K562 (cell line): ENCODE results near the gene IQCN. TPM values are rescaled to one million over a fixed set of nuclear protein-coding genes. Genes with fewer than 3 reads are reported as not detected.

Experiments used
- CTBP1 ChIP-seq: fragments of 450-650 bp; IDR thresholded peaks from 2 replicates; pipeline ENCODE4 v1.6.1; 2016; ENCODE audit warnings: borderline replicate concordance
- ELF4 ChIP-seq: fragments of 450-650 bp; formaldehyde crosslinking; IDR thresholded peaks from 2 replicates; pipeline ENCODE4 v1.4.0; 2022; ENCODE audit warnings: missing genetic modification characterization
- GATAD2A ChIP-seq: fragments of 450-650 bp; IDR thresholded peaks from 2 replicates; pipeline ENCODE4 v1.6.1; 2017
- IRF2 ChIP-seq: sonication (generic); formaldehyde crosslinking; IDR thresholded peaks from 2 replicates; pipeline ENCODE4 v1.8.1; 2022; ENCODE audit warnings: mild to moderate bottlenecking, missing genetic modification reagents
- MTA2 ChIP-seq: fragments of 450-650 bp; IDR thresholded peaks from 2 replicates; pipeline ENCODE4 v1.6.1; 2016; ENCODE audit warnings: low read depth
- NFYB ChIP-seq: IDR thresholded peaks from 2 replicates; pipeline ENCODE4 v1.6.1; 2011; ENCODE audit warnings: mild to moderate bottlenecking, moderate library complexity; ENCODE audit not compliant: insufficient read length; ENCODE audit errors: extremely low read depth
- PHF21A ChIP-seq: fragments of 450-650 bp; IDR thresholded peaks from 2 replicates; pipeline ENCODE4 v1.6.1; 2017; ENCODE audit warnings: low read depth, borderline replicate concordance
- PHF8 ChIP-seq: fragments of 200-600 bp; sonication (generic); IDR thresholded peaks from 2 replicates; pipeline ENCODE4 v1.6.1; 2012; ENCODE audit warnings: mixed run types, mild to moderate bottlenecking, inconsistent platforms, low read length, moderate library complexity, borderline replicate concordance
- PHTF2 ChIP-seq: fragments of 250-450 bp; sonication (Bioruptor Pico); IDR thresholded peaks from 2 replicates; pipeline ENCODE4 v1.5.0; 2021; ENCODE audit warnings: mild to moderate bottlenecking
- PYGO2 ChIP-seq: fragments of 450-650 bp; IDR thresholded peaks from 2 replicates; pipeline ENCODE4 v1.6.1; 2016; ENCODE audit warnings: mild to moderate bottlenecking, missing genetic modification characterization, moderate library complexity, missing compliant biosample characterization
- RAD21 ChIP-seq, 2 experiments: fragments of 250-450 bp in 1 of 2; fragments of 450-650 bp in 1 of 2; sonication (Bioruptor Pico) in 1 of 2; formaldehyde crosslinking in 1 of 2; IDR thresholded peaks in 1 of 2; conservative IDR thresholded peaks in 1 of 2; 2 replicates each; pipeline versions ENCODE4 v1.4.0 to v1.8.0; 2020 to 2022; ENCODE audit warnings: mild to moderate bottlenecking in 2 of 2, moderate library complexity in 1 of 2
- SETDB1 ChIP-seq: IDR thresholded peaks from one replicate; pipeline ENCODE4 v1.6.1; 2012; ENCODE audit warnings: low read length, control low read depth, inconsistent platforms
- SMARCA4 ChIP-seq: fragments of 450-650 bp; IDR thresholded peaks from 2 replicates; pipeline ENCODE4 v1.6.1; 2016
- STAT5A ChIP-seq: IDR thresholded peaks from 2 replicates; pipeline ENCODE4 v1.6.1; 2012; ENCODE audit warnings: low read length, inconsistent platforms, borderline replicate concordance
- YY1 ChIP-seq, 3 experiments: IDR thresholded peaks; 2 replicates each; pipeline ENCODE4 v1.6.1; 2011; ENCODE audit warnings: low read length in 2 of 3, mild to moderate bottlenecking in 2 of 3, moderate library complexity in 2 of 3, borderline replicate concordance in 1 of 3, control low read depth in 1 of 3, low read depth in 1 of 3; ENCODE audit not compliant: insufficient read depth in 3 of 3, insufficient replicate concordance in 2 of 3, control insufficient read depth in 1 of 3, insufficient read length in 1 of 3; ENCODE audit errors: extremely low read depth in 1 of 3
- ZFP91 ChIP-seq: sonication (generic); formaldehyde crosslinking; IDR thresholded peaks from 2 replicates; pipeline ENCODE4 v1.8.0; 2022; ENCODE audit warnings: mild to moderate bottlenecking, missing genetic modification reagents
- ZNF511 ChIP-seq: sonication (generic); formaldehyde crosslinking; IDR thresholded peaks from 2 replicates; pipeline ENCODE4 v1.8.0; 2022; ENCODE audit warnings: mild to moderate bottlenecking, missing genetic modification reagents
- ZNF707 ChIP-seq: fragments of 250-450 bp; sonication (Bioruptor Pico); conservative IDR thresholded peaks from 2 replicates; pipeline ENCODE4 v1.8.0; 2022; ENCODE audit warnings: inconsistent platforms, mild to moderate bottlenecking, moderate library complexity
- polyA plus RNA-seq, 8 experiments: library from polyadenylated mRNA; depleted of rRNA in 4 of 8; stranded (reverse) in 5 of 8; unstranded in 3 of 8; fragments of >200 nt; fragmentation: Nextera tagmentation in 2 of 8; fragmentation: Illumina TruSeq in 1 of 8; extraction: Ambion mirVana in 2 of 8; extraction: Trizol in 1 of 8; gene quantifications; 2 replicates each; pipeline versions ENCODE4 v1.2.1 to v1.2.3, GENCODE V29; 2011 to 2014; ENCODE audit warnings: inconsistent platforms in 1 of 8, missing spikeins in 1 of 8
- total RNA-seq, 7 experiments: library from RNA; depleted of rRNA in 6 of 7; stranded (reverse); fragments of >200 nt in 6 of 7; fragmentation: Illumina TruSeq in 2 of 7; extraction: Trizol in 2 of 7; gene quantifications; 2 replicates each; pipeline versions ENCODE4 v1.2.1 to v1.2.3, GENCODE V29; 2011 to 2021; ENCODE audit warnings: low replicate concordance in 1 of 7
- TF ChIP-seq, protein P1 (sequence below): fragments of 200-800 bp; sonication (Bioruptor generic); IDR thresholded peaks from 2 replicates; pipeline ENCODE4 v1.6.1; 2017; ENCODE audit warnings: missing genetic modification characterization, missing compliant biosample characterization
- TF ChIP-seq, protein P2 (sequence below), 2 experiments: fragments of 150-350 bp in 1 of 2; IDR thresholded peaks; 2 replicates each; pipeline ENCODE4 v1.6.1; 2012 to 2016; ENCODE audit warnings: low read depth in 2 of 2, low read length in 2 of 2, mild to moderate bottlenecking in 1 of 2, moderate library complexity in 1 of 2

The IQCN gene
- total and polyA plus RNA-seq, 9 of the 15 experiments (the other 6 are each of a cell fraction or from before 2014, with no cell fraction given): 0.01 to 0.07 (median 0.04) TPM; not detected in 3

- TF ChIP-seq, protein P1, sequence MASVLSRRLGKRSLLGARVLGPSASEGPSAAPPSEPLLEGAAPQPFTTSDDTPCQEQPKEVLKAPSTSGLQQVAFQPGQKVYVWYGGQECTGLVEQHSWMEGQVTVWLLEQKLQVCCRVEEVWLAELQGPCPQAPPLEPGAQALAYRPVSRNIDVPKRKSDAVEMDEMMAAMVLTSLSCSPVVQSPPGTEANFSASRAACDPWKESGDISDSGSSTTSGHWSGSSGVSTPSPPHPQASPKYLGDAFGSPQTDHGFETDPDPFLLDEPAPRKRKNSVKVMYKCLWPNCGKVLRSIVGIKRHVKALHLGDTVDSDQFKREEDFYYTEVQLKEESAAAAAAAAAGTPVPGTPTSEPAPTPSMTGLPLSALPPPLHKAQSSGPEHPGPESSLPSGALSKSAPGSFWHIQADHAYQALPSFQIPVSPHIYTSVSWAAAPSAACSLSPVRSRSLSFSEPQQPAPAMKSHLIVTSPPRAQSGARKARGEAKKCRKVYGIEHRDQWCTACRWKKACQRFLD: peak; percentile 82; the same call in 1 of the 2 replicates
- TF ChIP-seq SETDB1: no peak
- TF ChIP-seq ZNF511 (CRISPR knock-in tag): no peak
- TF ChIP-seq PYGO2: no peak
- TF ChIP-seq CTBP1: 0 out of 2 replicates have a peak, but pooled peaks have one; percentile 22
- no peak for TF ChIP-seq PHTF2 (CRISPR knock-in tag)
- 0 out of 2 replicates have a peak, but pooled peaks have one; percentile 25 for TF ChIP-seq ZFP91 (CRISPR knock-in tag)
- TF ChIP-seq SMARCA4: peak; percentile 50
- no peak for TF ChIP-seq RAD21 (CRISPR knock-in tag; conservative IDR thresholded peaks at IDR 0.05 in 1 of 2, IDR thresholded peaks at IDR 0.05 in 1 of 2)
- TF ChIP-seq ELF4: no peak
- TF ChIP-seq PHF21A: no peak
- TF ChIP-seq IRF2 (CRISPR knock-in tag): no peak
- TF ChIP-seq PHF8: peak; percentile 12; the same call in 1 of the 2 replicates
- peak; percentile 58 for TF ChIP-seq GATAD2A
- TF ChIP-seq MTA2: no peak
- TF ChIP-seq STAT5A: no peak
- TF ChIP-seq, protein P2, sequence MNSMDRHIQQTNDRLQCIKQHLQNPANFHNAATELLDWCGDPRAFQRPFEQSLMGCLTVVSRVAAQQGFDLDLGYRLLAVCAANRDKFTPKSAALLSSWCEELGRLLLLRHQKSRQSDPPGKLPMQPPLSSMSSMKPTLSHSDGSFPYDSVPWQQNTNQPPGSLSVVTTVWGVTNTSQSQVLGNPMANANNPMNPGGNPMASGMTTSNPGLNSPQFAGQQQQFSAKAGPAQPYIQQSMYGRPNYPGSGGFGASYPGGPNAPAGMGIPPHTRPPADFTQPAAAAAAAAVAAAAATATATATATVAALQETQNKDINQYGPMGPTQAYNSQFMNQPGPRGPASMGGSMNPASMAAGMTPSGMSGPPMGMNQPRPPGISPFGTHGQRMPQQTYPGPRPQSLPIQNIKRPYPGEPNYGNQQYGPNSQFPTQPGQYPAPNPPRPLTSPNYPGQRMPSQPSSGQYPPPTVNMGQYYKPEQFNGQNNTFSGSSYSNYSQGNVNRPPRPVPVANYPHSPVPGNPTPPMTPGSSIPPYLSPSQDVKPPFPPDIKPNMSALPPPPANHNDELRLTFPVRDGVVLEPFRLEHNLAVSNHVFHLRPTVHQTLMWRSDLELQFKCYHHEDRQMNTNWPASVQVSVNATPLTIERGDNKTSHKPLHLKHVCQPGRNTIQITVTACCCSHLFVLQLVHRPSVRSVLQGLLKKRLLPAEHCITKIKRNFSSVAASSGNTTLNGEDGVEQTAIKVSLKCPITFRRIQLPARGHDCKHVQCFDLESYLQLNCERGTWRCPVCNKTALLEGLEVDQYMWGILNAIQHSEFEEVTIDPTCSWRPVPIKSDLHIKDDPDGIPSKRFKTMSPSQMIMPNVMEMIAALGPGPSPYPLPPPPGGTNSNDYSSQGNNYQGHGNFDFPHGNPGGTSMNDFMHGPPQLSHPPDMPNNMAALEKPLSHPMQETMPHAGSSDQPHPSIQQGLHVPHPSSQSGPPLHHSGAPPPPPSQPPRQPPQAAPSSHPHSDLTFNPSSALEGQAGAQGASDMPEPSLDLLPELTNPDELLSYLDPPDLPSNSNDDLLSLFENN (IDR thresholded peaks at IDR 0.05; ENCODE audit: low read depth in 2 of 2, low read length in 2 of 2): no peak
- TF ChIP-seq NFYB: no peak
- TF ChIP-seq YY1 (IDR thresholded peaks at IDR 0.05; ENCODE audit: borderline replicate concordance in 1 of 3, control insufficient read depth in 1 of 3, extremely low read depth in 1 of 3, insufficient read depth in 3 of 3, insufficient read length in 1 of 3, insufficient replicate concordance in 2 of 3, low read depth in 1 of 3, low read length in 2 of 3): peak in 1 of 3 experiments; percentile 44
- TF ChIP-seq ZNF707: no peak
Measured at GRCh38 chr19:18224525-18225354, 49.5 kb downstream of the IQCN start (continued).
